Activated T-cell treated with anti-CD3 and anti-CD28 coated beads, Interleukin-2, amount 50 U/mL, for 4 hours (primary cell): ENCODE measurements around the gene SLC14A1. TPM values are rescaled to one million over a fixed set of nuclear protein-coding genes. Genes with fewer than 3 reads are reported as not detected.

Experiments
- ATAC-seq, 2 donors: fragments of 200-7000 bp; cut with Tn5 transposase; one replicate each; pipeline ENCODE4 v1.10.0; 2021
- DNase-seq: peaks from one replicate; pipeline ENCODE4 v3.0.0-alpha.2; 2020
- H3K27me3 Mint-ChIP-seq: one replicate; pipeline ENCODE4 v1.8.0; 2021; ENCODE audit warnings: low read depth, mixed read lengths
- H3K36me3 Mint-ChIP-seq: one replicate; pipeline ENCODE4 v1.8.0; 2022; ENCODE audit warnings: mixed read lengths; ENCODE audit not compliant: insufficient read depth
- H3K4me1 Mint-ChIP-seq: one replicate; pipeline ENCODE4 v1.8.0; 2021; ENCODE audit warnings: low read depth, mixed read lengths
- H3K4me3 Mint-ChIP-seq: one replicate; pipeline ENCODE4 v1.8.0; 2021; ENCODE audit warnings: mild to moderate bottlenecking, moderate library complexity, mixed read lengths
- H3K9me3 Mint-ChIP-seq: one replicate; pipeline ENCODE4 v1.8.0; 2021; ENCODE audit warnings: mixed read lengths
- total RNA-seq, 3 donors: library from RNA; stranded (reverse); gene quantifications; one replicate each; pipeline ENCODE4 v1.2.1, GENCODE V29; 2021

The SLC14A1 gene
- total RNA-seq, 3 donors from 2014 or later, result 0.24 TPM; not detected in 2

GRCh38 chr18:45733535-45733934 lies 9.6 kb downstream of the SLC14A1 start:
- Mint-ChIP-seq H3K4me1 (no peaks in the 10 kb centered on the region), H3K9me3 (no peaks in the 10 kb centered on the region), H3K27me3 (no peaks in the 10 kb centered on the region), H3K36me3 (peaks cover 3% of the 10 kb centered on the region), H3K4me3 (no peak overlapping the region)
- DNase-seq (no peak), ATAC-seq (no peak)

- Mint-ChIP-seq H3K4me1 (no peaks in the 10 kb centered on the region), H3K36me3 (peaks cover 4% of the 10 kb centered on the region), H3K9me3 (no peaks in the 10 kb centered on the region), H3K4me3 (no peak overlapping the region), H3K27me3 (no peaks in the 10 kb centered on the region)
- DNase-seq, result no peak
- ATAC-seq, result no peak
These were observed 10.5 kb downstream of the SLC14A1 start for GRCh38 chr18:45734505-45734904.

- Mint-ChIP-seq H3K4me3 (no peak overlapping the region), H3K4me1 (no peaks in the 10 kb centered on the region), H3K27me3 (no peaks in the 10 kb centered on the region), H3K36me3 (peaks cover 6% of the 10 kb centered on the region), H3K9me3 (no peaks in the 10 kb centered on the region)
- DNase-seq (no peak), ATAC-seq (no peak)
These were observed 11.0 kb downstream of the SLC14A1 start for GRCh38 chr18:45734944-45735343.

GRCh38 chr18:45738660-45739059 lies 14.7 kb downstream of the SLC14A1 start:
- H3K9me3 Mint-ChIP-seq, result no peaks in the 10 kb centered on the region
- no peak for ATAC-seq
- peaks cover 9% of the 10 kb centered on the region for H3K36me3 Mint-ChIP-seq

GRCh38 chr18:45739268-45739667 lies 15.3 kb downstream of the SLC14A1 start:
- H3K9me3 Mint-ChIP-seq, result no peaks in the 10 kb centered on the region
- no peaks in the 10 kb centered on the region for H3K27me3 Mint-ChIP-seq
- ATAC-seq (no peak), DNase-seq (no peak)
- no peak overlapping the region for H3K4me3 Mint-ChIP-seq
- peaks cover 9% of the 10 kb centered on the region for H3K36me3 Mint-ChIP-seq
- no peaks in the 10 kb centered on the region for H3K4me1 Mint-ChIP-seq

More at GRCh38 chr18:45738660-45739059, 14.7 kb downstream of the SLC14A1 start:
- no peaks in the 10 kb centered on the region for H3K4me1 Mint-ChIP-seq
- DNase-seq, result no peak
- no peaks in the 10 kb centered on the region for H3K27me3 Mint-ChIP-seq
- H3K4me3 Mint-ChIP-seq, result no peak overlapping the region

GRCh38 chr18:45739848-45740247 lies 15.9 kb downstream of the SLC14A1 start:
- Mint-ChIP-seq H3K4me1 (no peaks in the 10 kb centered on the region), H3K9me3 (no peaks in the 10 kb centered on the region)

GRCh38 chr18:45741056-45741455 lies 17.1 kb downstream of the SLC14A1 start:
- no peak for ATAC-seq
- Mint-ChIP-seq H3K36me3 (peaks cover 9% of the 10 kb centered on the region), H3K27me3 (no peaks in the 10 kb centered on the region), H3K4me1 (no peaks in the 10 kb centered on the region), H3K4me3 (no peak overlapping the region), H3K9me3 (no peaks in the 10 kb centered on the region)
- no peak for DNase-seq

More at GRCh38 chr18:45739848-45740247, 15.9 kb downstream of the SLC14A1 start:
- Mint-ChIP-seq H3K4me3 (no peak overlapping the region), H3K36me3 (peaks cover 9% of the 10 kb centered on the region), H3K27me3 (no peaks in the 10 kb centered on the region)
- no peak for DNase-seq
- ATAC-seq, result no peak

- H3K27me3 Mint-ChIP-seq, result no peaks in the 10 kb centered on the region
- ATAC-seq (no peak), DNase-seq (no peak)
- no peaks in the 10 kb centered on the region for H3K4me1 Mint-ChIP-seq
- H3K9me3 Mint-ChIP-seq, result no peaks in the 10 kb centered on the region
- no peak overlapping the region for H3K4me3 Mint-ChIP-seq
- peaks cover 2% of the 10 kb centered on the region for H3K36me3 Mint-ChIP-seq
These were observed 22.0 kb downstream of the SLC14A1 start for GRCh38 chr18:45745817-45746461.

- no peak for DNase-seq
- Mint-ChIP-seq H3K4me3 (no peak overlapping the region), H3K36me3 (no peaks in the 10 kb centered on the region), H3K27me3 (peaks cover 4% of the 10 kb centered on the region), H3K9me3 (no peaks in the 10 kb centered on the region), H3K4me1 (no peaks in the 10 kb centered on the region)
- ATAC-seq, result no peak
These were observed 24.5 kb downstream of the SLC14A1 start for GRCh38 chr18:45748501-45748900.

- H3K4me3 Mint-ChIP-seq, result no peak overlapping the region
- ATAC-seq (no peak), DNase-seq (no peak)
- H3K4me1 Mint-ChIP-seq, result no peaks in the 10 kb centered on the region
- no peaks in the 10 kb centered on the region for H3K9me3 Mint-ChIP-seq
- H3K36me3 Mint-ChIP-seq, result no peaks in the 10 kb centered on the region
- peaks cover 14% of the 10 kb centered on the region for H3K27me3 Mint-ChIP-seq
These were observed 26.1 kb downstream of the SLC14A1 start for GRCh38 chr18:45749918-45750689.

GRCh38 chr18:45751766-45752165 lies 27.8 kb downstream of the SLC14A1 start:
- Mint-ChIP-seq H3K4me1 (no peaks in the 10 kb centered on the region), H3K27me3 (peaks cover 26% of the 10 kb centered on the region), H3K36me3 (no peaks in the 10 kb centered on the region), H3K9me3 (no peaks in the 10 kb centered on the region), H3K4me3 (no peak overlapping the region)
- ATAC-seq (no peak), DNase-seq (no peak)

GRCh38 chr18:45752681-45753080 lies 28.7 kb downstream of the SLC14A1 start:
- DNase-seq (no peak), ATAC-seq (no peak)
- H3K4me1 Mint-ChIP-seq, result no peaks in the 10 kb centered on the region
- H3K9me3 Mint-ChIP-seq, result no peaks in the 10 kb centered on the region
- H3K27me3 Mint-ChIP-seq, result peaks cover 32% of the 10 kb centered on the region
- no peaks in the 10 kb centered on the region for H3K36me3 Mint-ChIP-seq
- no peak overlapping the region for H3K4me3 Mint-ChIP-seq

GRCh38 chr18:45753286-45753685 lies 29.3 kb downstream of the SLC14A1 start:
- H3K9me3 Mint-ChIP-seq, result no peaks in the 10 kb centered on the region

GRCh38 chr18:45755934-45756333 lies 32.0 kb downstream of the SLC14A1 start:
- Mint-ChIP-seq H3K4me1 (no peaks in the 10 kb centered on the region), H3K36me3 (no peaks in the 10 kb centered on the region), H3K4me3 (no peak overlapping the region), H3K27me3 (peaks cover 35% of the 10 kb centered on the region), H3K9me3 (no peaks in the 10 kb centered on the region)
- DNase-seq, result no peak
- ATAC-seq, result no peak

More at GRCh38 chr18:45753286-45753685, 29.3 kb downstream of the SLC14A1 start:
- no peaks in the 10 kb centered on the region for H3K36me3 Mint-ChIP-seq
- no peak overlapping the region for H3K4me3 Mint-ChIP-seq
- H3K4me1 Mint-ChIP-seq, result no peaks in the 10 kb centered on the region
- DNase-seq (no peak), ATAC-seq (no peak)
- peaks cover 32% of the 10 kb centered on the region for H3K27me3 Mint-ChIP-seq

GRCh38 chr18:45757005-45757404 lies 33.0 kb downstream of the SLC14A1 start:
- no peak overlapping the region for H3K4me3 Mint-ChIP-seq
- H3K4me1 Mint-ChIP-seq, result no peaks in the 10 kb centered on the region
- DNase-seq (no peak), ATAC-seq (no peak)
- H3K27me3 Mint-ChIP-seq, result peaks cover 35% of the 10 kb centered on the region
- no peaks in the 10 kb centered on the region for H3K9me3 Mint-ChIP-seq
- H3K36me3 Mint-ChIP-seq, result no peaks in the 10 kb centered on the region
